ENCODE measurements around the gene PLPPR3.
A peak's percentile ranks its signal among the peaks of the same experiment; 100 is the strongest.

PLPPR3 gene

GRCh38 chr19:802498-803098 is 19.2 kb downstream of the PLPPR3 start:
- peak in 1 of 2 experiments; percentile 35 for DNase-seq (ENCODE audit: low read depth in 1 of 2, low spot score in 1 of 2)
- peak overlapping the region; percentile 98; the same call in 1 of the 2 replicates for H3K4me3 ChIP-seq (replicated peaks; ENCODE audit: insufficient read depth, low read length)
- H3K27ac ChIP-seq (replicated peaks): peak overlapping the region; percentile 95
- no peaks in the 10 kb centered on the region for H3K27me3 ChIP-seq (ENCODE audit: insufficient read depth, poor library complexity, severe bottlenecking)
- TF ChIP-seq SPI1 (IDR thresholded peaks at IDR 0.05; ENCODE audit: borderline replicate concordance, low read depth): no peak
- TF ChIP-seq POLR2AphosphoS5 (IDR thresholded peaks at IDR 0.05; ENCODE audit: low read depth): peak; percentile 4
- TF ChIP-seq REST (IDR thresholded peaks at IDR 0.05; ENCODE audit: insufficient replicate concordance, low read depth): no peak

DNA sequence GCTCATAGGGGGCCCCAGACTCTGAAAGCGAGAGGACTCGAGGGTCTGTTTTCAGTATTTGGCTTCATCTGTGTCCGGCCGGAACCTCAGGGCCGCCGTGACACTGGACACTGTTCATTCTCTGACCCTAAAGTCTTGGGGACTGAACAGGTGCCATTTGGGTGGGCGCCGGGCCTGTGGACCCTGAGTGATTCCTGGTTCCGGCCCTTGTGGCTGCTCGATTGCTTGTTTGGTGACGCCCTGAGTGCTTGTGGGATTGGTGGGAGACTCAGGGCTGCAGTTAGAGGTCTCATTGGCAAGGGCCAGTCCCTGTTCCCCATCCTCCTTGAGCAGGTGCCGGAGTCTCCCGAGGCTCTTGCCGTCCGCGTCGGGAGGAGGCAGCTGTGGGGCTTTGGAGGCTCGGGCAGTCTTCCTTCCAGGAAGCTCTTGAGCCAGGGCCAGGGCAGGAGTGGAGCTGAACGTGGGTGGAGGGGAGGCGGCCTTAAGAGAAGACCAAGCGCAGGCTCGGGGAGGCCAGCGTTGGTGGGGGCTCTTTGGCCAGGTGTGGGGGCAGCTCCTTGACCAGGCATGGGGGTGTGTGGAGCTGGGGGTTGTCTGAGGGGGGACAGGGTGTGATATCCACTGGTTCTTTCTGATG is 19.8 kb downstream of the PLPPR3 start:
- peak overlapping the region; percentile 95 for H3K27ac ChIP-seq (replicated peaks)
- TF ChIP-seq REST (IDR thresholded peaks at IDR 0.05; ENCODE audit: insufficient replicate concordance, low read depth) (no peak), POLR2AphosphoS5 (IDR thresholded peaks at IDR 0.05; ENCODE audit: low read depth) (no peak; the same call in 1 of the 2 replicates), GABPA (IDR thresholded peaks at IDR 0.05; ENCODE audit: low read depth) (no peak), SPI1 (IDR thresholded peaks at IDR 0.05; ENCODE audit: borderline replicate concordance, low read depth) (no peak)
- TF ChIP-seq, protein P1, sequence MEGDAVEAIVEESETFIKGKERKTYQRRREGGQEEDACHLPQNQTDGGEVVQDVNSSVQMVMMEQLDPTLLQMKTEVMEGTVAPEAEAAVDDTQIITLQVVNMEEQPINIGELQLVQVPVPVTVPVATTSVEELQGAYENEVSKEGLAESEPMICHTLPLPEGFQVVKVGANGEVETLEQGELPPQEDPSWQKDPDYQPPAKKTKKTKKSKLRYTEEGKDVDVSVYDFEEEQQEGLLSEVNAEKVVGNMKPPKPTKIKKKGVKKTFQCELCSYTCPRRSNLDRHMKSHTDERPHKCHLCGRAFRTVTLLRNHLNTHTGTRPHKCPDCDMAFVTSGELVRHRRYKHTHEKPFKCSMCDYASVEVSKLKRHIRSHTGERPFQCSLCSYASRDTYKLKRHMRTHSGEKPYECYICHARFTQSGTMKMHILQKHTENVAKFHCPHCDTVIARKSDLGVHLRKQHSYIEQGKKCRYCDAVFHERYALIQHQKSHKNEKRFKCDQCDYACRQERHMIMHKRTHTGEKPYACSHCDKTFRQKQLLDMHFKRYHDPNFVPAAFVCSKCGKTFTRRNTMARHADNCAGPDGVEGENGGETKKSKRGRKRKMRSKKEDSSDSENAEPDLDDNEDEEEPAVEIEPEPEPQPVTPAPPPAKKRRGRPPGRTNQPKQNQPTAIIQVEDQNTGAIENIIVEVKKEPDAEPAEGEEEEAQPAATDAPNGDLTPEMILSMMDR (IDR thresholded peaks at IDR 0.05; ENCODE audit: insufficient read depth, low read length): no peak
- peak in 1 of 2 experiments; percentile 47 for DNase-seq (ENCODE audit: low read depth in 1 of 2, low spot score in 1 of 2)
- H3K27me3 ChIP-seq (ENCODE audit: insufficient read depth, poor library complexity, severe bottlenecking): no peaks in the 10 kb centered on the region
- H3K4me3 ChIP-seq (replicated peaks; ENCODE audit: insufficient read depth, low read length): peak overlapping the region; percentile 98

GRCh38 chr19:801030-801860 is 20.5 kb downstream of the PLPPR3 start:
- Histone ChIP-seq H3K27me3 (ENCODE audit: insufficient read depth, poor library complexity, severe bottlenecking) (no peaks in the 10 kb centered on the region), H3K27ac (replicated peaks) (peak overlapping the region; percentile 95), H3K4me3 (replicated peaks; ENCODE audit: insufficient read depth, low read length) (peak overlapping the region; percentile 98)
- no peak for TF ChIP-seq SPI1 (IDR thresholded peaks at IDR 0.05; ENCODE audit: borderline replicate concordance, low read depth)
- TF ChIP-seq, protein P1 (IDR thresholded peaks at IDR 0.05; ENCODE audit: insufficient read depth, low read length): no peak
- no peak for TF ChIP-seq GABPA (IDR thresholded peaks at IDR 0.05; ENCODE audit: low read depth)
- TF ChIP-seq POLR2AphosphoS5 (IDR thresholded peaks at IDR 0.05; ENCODE audit: low read depth): no peak; the same call in 1 of the 2 replicates
- TF ChIP-seq REST (IDR thresholded peaks at IDR 0.05; ENCODE audit: insufficient replicate concordance, low read depth): no peak
- DNase-seq (ENCODE audit: low read depth in 1 of 2, low spot score in 1 of 2): peak in 1 of 2 experiments; percentile 48
